Vagina (tissue), 2 donors: ENCODE data around the gene PHLPP1.

Experiments
- POLR2A ChIP-seq, 2 donors: fragments of 450-650 bp; IDR thresholded peaks; one replicate each; pipeline ENCODE4 v1.6.1; 2017; ENCODE audit warnings: antibody characterized with exemption in 2 of 2, mild to moderate bottlenecking in 2 of 2, moderate library complexity in 2 of 2
- POLR2AphosphoS5 ChIP-seq, 2 donors: sonication (generic); formaldehyde crosslinking; IDR thresholded peaks; one replicate each; pipeline ENCODE4 v1.9.0; 2017; ENCODE audit warnings: antibody characterized with exemption in 2 of 2, mild to moderate bottlenecking in 2 of 2, low read depth in 1 of 2; ENCODE audit not compliant: insufficient read depth in 1 of 2
- TF ChIP-seq, protein P1 (sequence below), 3 experiments: fragments of 450-650 bp in 2 of 3; fragments of 200-600 bp in 1 of 3; sonication (generic) in 1 of 3; IDR thresholded peaks; one replicate each; pipeline ENCODE4 v1.5.1; 2017 to 2019; ENCODE audit warnings: antibody characterized with exemption in 3 of 3, mild to moderate bottlenecking in 2 of 3, moderate library complexity in 2 of 3

- TF ChIP-seq POLR2AphosphoS5 (IDR thresholded peaks at IDR 0.05; ENCODE audit: insufficient read depth in 1 of 2, low read depth in 1 of 2) (no peak), POLR2A (IDR thresholded peaks at IDR 0.05) (no peak)
- TF ChIP-seq, protein P1, sequence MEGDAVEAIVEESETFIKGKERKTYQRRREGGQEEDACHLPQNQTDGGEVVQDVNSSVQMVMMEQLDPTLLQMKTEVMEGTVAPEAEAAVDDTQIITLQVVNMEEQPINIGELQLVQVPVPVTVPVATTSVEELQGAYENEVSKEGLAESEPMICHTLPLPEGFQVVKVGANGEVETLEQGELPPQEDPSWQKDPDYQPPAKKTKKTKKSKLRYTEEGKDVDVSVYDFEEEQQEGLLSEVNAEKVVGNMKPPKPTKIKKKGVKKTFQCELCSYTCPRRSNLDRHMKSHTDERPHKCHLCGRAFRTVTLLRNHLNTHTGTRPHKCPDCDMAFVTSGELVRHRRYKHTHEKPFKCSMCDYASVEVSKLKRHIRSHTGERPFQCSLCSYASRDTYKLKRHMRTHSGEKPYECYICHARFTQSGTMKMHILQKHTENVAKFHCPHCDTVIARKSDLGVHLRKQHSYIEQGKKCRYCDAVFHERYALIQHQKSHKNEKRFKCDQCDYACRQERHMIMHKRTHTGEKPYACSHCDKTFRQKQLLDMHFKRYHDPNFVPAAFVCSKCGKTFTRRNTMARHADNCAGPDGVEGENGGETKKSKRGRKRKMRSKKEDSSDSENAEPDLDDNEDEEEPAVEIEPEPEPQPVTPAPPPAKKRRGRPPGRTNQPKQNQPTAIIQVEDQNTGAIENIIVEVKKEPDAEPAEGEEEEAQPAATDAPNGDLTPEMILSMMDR (IDR thresholded peaks at IDR 0.05): no peak
Observed at GRCh38 chr18:62768558-62768943, 53.2 kb downstream of the PHLPP1 start.
